ENCODE measurements around the gene ZC2HC1B.
"Not testable (repeated sequence)": the region's sequence is repeated elsewhere in the genome, so short reads cannot be mapped to it uniquely, and the experiment has no call there.

ZC2HC1B gene

GRCh38 chr6:143871202-143871730, 7.0 kb downstream of the ZC2HC1B start:
- DNase-seq: not testable (repeated sequence)

DNA sequence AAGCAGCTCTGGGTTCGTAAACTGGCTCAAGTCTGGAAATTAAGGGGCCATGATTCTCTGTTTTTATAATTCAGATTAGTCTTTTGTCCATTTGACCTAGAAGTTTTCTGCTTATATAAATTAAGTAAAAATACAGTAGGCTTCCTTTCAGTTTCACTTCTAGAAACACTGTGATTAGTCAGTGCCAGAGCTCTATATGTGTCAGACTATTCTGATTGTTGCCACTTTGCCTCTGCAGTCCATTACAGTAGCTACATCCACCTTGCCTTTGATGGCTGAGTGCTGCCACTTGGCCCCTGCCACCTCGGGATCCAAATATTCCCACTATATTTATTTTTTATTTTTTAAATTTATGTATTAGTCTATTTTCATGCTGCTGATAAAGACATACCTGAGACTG, 7.9 kb downstream of the ZC2HC1B start:
- DNase-seq: no peak

DNA sequence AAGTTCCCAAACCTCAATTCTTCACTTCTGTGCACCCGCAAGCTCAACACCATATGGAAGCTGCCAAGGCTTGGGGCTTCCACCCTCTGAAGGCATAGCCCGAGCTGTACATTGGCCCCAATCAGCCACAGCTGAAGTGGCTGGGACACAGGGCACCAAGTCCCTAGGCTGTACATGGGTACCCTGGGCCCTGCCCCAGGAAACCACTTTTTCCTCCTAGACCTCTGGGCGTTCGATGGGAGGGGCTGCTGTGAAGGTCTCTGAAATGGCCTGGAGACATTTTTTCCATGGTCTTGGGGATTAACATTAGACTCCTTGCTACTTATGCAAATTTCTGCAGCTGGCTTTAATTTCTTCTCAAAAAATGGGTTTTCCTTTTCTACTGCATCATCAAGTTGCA, 9.3 kb downstream of the ZC2HC1B start:
- DNase-seq: not testable (repeated sequence)

- DNase-seq: not testable (repeated sequence)
Measured at GRCh38 chr6:143874503-143874902, 10.2 kb downstream of the ZC2HC1B start.

- DNase-seq: no peak
Measured at GRCh38 chr6:143877584-143878271, 13.5 kb downstream of the ZC2HC1B start.

- no peak for DNase-seq
Measured at GRCh38 chr6:143878272-143878760, 14.0 kb downstream of the ZC2HC1B start.

GRCh38 chr6:143880412-143880811, 16.1 kb downstream of the ZC2HC1B start:
- no peak for DNase-seq

- DNase-seq: no peak
Measured at GRCh38 chr6:143882401-143882930, 18.2 kb downstream of the ZC2HC1B start.

DNA sequence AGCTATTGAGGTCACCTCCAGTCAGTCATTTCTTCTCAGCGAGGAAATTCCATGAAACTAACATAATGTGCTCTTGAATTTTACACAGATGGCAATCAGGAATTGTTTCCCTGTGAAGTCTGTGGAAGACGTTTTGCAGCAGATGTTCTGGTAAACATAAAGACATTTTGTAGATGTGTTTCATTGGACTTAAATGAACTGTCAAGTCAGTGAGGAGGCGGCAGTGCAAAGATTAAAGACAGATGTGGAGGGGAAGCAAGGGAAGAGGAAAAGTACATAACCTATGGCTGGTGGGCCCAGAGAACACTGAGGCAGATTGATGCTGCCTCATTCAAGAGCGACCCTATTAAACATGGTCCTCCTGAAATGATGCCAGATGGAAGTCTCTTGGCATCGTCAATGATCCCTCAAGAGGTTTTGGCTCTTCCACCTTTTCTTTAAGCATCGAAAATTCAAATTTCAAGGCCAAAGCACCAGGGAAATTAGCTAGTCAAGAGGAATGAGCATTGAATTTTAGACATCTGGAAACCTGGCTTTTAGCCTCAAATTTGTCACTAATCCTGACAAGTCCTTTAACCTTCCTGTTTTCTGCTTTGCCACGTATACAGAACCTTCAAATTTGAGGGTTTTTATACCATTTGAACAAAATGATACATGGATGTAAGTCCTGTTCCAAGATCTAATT, 20.1 kb downstream of the ZC2HC1B start:
- no peak for DNase-seq

DNA sequence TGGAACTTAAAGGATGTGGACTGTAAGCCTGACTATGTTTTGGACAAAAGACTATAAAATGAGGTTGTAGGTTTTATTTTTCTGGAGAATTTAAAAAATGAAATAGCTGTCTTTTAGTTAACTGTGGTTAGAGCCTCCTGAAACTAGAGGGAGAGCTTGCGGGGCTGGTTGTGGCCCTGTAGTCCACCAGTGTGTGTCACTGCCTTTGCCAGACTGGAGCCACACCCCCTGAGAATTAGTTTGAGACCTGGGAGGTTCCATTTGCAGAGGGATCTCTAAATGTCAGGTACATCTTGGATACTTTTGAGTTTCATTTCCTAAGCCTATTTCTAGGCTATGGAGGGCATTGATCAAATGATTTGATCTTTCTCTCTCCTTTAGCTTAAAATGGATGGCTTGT, 20.8 kb downstream of the ZC2HC1B start:
- no peak for DNase-seq

- DNase-seq: no peak
Measured at GRCh38 chr6:143894655-143895054, 30.4 kb downstream of the ZC2HC1B start.

GRCh38 chr6:143896126-143896860, 32.0 kb downstream of the ZC2HC1B start:
- no peak for DNase-seq

DNA sequence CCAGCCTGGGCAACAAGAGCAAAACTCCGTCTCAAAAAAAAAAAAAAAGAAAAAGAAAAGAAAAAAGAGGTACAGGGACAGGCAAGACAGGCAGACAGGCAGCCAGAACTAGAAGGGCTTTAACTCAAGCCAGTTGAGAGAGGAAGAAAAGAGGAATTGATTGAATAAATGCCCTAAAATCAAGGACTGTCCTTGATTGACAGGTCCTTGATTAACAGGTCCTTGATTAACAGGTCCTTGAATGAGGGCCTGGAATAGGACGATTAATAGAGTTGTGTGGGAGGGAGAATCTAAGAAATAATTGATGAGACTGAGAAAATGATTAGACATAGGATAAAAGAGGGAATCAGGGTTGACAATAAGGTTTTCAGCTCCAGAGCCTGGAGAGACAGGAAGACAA, 36.1 kb downstream of the ZC2HC1B start:
- no peak for DNase-seq

DNA sequence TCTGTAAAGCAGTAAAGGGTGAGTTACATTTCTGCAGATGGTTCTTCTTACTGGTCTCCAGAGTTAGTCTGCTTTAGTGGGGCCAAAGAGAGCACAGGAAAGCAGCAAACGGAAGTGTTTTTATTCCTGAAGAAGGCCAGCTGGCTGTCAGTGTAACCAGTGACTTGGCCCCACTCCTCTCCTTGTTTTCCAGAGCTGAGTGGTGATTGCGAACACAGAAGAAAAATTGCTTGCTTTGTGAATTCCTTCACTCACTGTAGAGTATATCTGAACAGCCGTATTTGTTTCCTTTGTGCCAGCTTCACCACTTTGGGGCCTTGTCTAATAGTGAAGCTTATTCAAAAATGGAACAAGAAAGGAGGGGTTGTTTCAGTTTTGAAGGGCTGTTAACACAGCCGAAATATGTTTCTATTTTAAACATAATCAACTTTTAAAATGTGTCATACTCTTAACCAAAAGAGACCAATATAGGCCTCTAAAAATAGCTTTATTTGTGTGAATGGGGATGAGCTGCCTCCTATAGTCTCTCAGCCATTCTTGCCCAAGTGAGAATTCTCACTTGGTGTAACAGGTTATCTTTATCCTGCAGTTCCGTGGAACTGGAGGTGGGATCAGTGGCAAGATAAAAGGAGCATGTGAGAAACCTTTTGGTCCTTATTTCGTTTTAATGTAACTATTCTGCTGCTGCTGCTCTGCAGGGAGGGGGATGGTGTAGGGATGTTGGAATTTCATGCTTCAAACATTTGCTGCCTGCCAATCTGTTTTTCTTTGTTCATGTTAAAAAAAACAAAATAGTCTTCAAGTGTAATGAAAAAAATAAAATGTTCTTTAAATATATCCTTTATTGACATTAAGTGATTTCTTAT, 37.8 kb downstream of the ZC2HC1B start:
- DNase-seq: no peak

DNA sequence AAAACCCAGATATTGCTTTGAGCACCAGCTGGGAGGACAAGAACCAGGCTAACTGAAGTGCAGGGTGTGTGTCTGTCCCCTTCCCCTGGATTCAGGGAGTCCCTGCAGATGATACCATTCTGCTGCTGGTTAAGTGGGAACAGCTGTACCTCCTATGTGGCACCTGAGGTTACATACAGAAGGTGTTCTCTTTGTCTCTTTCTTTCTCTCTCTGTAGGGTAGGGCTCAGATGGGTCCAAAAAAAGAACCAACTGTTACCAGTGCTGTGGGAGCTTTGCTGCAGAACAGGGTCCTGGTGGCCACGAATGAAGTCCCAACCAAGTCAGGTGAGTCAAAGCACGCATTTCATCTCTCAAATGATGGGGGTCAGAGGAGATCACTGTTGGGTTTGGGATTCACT, 38.6 kb downstream of the ZC2HC1B start:
- DNase-seq: no peak

- DNase-seq: no peak
Measured at GRCh38 chr6:143911028-143911427, 46.8 kb downstream of the ZC2HC1B start.

- no peak for DNase-seq
Measured at GRCh38 chr6:143912671-143913070, 48.4 kb downstream of the ZC2HC1B start.

- not testable (repeated sequence) for DNase-seq
Measured at GRCh38 chr6:143917026-143917425, 52.8 kb downstream of the ZC2HC1B start.

DNA sequence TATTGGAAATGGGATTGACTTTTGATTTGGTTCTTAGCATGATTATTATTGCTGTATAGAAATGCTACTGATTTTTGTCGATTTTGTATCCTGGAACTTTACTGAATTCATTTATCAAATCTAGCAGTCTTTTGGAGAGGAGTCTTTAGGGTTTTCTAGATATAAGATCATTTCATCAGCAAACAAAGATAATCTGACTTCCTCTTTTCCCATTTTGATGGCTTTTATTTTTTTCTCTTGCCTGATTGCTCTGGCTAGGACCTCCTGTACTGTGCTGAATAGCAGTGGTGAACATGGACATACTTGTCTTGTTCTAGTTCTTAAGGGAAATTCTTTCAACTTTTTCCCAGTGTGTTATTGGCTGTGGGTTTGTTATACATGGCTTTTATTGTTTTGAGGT, 64.6 kb downstream of the ZC2HC1B start:
- no peak for DNase-seq

DNA sequence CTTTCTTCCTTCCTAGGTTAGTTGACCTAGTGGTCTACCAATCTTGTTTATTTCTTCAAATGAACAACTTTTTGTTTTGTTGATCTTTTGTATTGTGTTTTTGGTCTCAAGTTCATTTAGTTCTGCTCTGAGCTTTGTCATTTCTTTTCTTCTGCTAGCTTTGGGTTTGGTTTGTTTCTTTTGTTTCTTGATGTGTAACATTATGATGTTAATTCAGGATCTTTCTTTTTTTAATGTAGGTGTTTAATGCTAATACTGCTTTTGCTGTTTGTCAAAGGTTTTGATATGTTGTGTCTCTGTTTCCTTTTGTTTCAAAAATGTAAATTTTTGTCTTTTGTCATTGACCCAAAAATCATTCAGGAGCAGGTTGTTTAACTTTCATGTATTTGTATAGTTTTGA, 65.7 kb downstream of the ZC2HC1B start:
- DNase-seq: no peak

- DNase-seq: no peak
Measured at GRCh38 chr6:143934331-143934730, 70.1 kb downstream of the ZC2HC1B start.

GRCh38 chr6:143934867-143935266, 70.6 kb downstream of the ZC2HC1B start:
- DNase-seq: no peak
